HL-60 (cell line): Measurements from ENCODE around the gene VNN1.

Experiments used
- CTCF ChIP-seq: IDR thresholded peaks from one replicate; pipeline ENCODE4 v1.5.1; 2011; ENCODE audit warnings: low read length, control low read depth, inconsistent platforms; ENCODE audit not compliant: insufficient read depth
- TF ChIP-seq, protein P1 (sequence below): IDR thresholded peaks from 2 replicates; pipeline ENCODE4 v1.6.1; 2012; ENCODE audit warnings: low read depth; ENCODE audit not compliant: insufficient replicate concordance

DNA sequence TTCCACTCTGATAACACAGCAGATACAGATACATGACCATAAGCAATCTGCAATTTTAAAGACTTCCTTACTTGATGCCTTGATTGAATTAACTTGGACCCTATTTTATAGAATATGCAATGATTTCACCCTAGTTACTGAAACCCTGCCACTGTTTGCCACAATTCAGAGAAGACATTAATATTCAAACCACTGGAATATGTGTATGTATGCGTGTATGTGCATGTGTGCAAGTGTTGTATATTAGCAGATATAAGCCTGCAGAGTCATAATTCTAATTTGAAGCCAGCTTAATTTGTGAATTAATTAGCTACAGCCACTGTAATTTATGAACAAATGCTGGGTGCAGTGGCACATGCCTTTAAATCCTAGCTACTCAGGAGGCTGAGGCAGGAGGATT, 34.6 kb upstream of the VNN1 start:
- no peak for TF ChIP-seq CTCF
- TF ChIP-seq, protein P1, sequence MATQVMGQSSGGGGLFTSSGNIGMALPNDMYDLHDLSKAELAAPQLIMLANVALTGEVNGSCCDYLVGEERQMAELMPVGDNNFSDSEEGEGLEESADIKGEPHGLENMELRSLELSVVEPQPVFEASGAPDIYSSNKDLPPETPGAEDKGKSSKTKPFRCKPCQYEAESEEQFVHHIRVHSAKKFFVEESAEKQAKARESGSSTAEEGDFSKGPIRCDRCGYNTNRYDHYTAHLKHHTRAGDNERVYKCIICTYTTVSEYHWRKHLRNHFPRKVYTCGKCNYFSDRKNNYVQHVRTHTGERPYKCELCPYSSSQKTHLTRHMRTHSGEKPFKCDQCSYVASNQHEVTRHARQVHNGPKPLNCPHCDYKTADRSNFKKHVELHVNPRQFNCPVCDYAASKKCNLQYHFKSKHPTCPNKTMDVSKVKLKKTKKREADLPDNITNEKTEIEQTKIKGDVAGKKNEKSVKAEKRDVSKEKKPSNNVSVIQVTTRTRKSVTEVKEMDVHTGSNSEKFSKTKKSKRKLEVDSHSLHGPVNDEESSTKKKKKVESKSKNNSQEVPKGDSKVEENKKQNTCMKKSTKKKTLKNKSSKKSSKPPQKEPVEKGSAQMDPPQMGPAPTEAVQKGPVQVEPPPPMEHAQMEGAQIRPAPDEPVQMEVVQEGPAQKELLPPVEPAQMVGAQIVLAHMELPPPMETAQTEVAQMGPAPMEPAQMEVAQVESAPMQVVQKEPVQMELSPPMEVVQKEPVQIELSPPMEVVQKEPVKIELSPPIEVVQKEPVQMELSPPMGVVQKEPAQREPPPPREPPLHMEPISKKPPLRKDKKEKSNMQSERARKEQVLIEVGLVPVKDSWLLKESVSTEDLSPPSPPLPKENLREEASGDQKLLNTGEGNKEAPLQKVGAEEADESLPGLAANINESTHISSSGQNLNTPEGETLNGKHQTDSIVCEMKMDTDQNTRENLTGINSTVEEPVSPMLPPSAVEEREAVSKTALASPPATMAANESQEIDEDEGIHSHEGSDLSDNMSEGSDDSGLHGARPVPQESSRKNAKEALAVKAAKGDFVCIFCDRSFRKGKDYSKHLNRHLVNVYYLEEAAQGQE, result no peak
